Adrenal gland (tissue), 5 donors: ENCODE measurements around the gene MSN.

Experiments
- CTCF ChIP-seq, 6 experiments: fragments of 450-650 bp in 4 of 6; fragments of 200-600 bp in 2 of 6; sonication (generic) in 1 of 6; IDR thresholded peaks; 1 replicate in 5 of 6; 2 replicates in 1 of 6; pipeline versions ENCODE4 v1.5.1 to v1.8.0; 2016 to 2021; ENCODE audit warnings: antibody characterized with exemption in 6 of 6, mild to moderate bottlenecking in 2 of 6, moderate library complexity in 1 of 6
- POLR2A ChIP-seq, 2 donors: fragments of 450-650 bp; IDR thresholded peaks; one replicate each; pipeline ENCODE4 v1.6.1; 2017; ENCODE audit warnings: antibody characterized with exemption in 2 of 2, mild to moderate bottlenecking in 2 of 2, moderate library complexity in 1 of 2
- donor health status: DM: no; HTN: no; CAD: no.

GRCh38 chrX:65705439-65705838, 38.0 kb downstream of the MSN start:
- TF ChIP-seq CTCF (IDR thresholded peaks at IDR 0.05) (no peak), POLR2A (IDR thresholded peaks at IDR 0.05) (no peak)
